HEK293T (cell line): ENCODE data around the gene RNU7-1.
A peak's percentile ranks its signal among the peaks of the same experiment; 100 is the strongest.

Source experiments
- CTCF ChIA-PET: fragments of 350-600 bp; formaldehyde crosslinking; extraction: SDS; loops from one replicate; lab custom pipeline; 2021; ENCODE audit warnings: antibody characterized with exemption, inconsistent platforms; lab: Yijun Ruan, JAX
- POLR2A ChIA-PET: fragments of 350-600 bp; formaldehyde crosslinking; extraction: SDS; loops from one replicate; lab custom pipeline; 2020; ENCODE audit warnings: antibody characterized with exemption, inconsistent platforms; lab: Yijun Ruan, JAX
- DNase-seq: peaks from one replicate; pipeline ENCODE4 v3.0.0; 2012; ENCODE audit warnings: mixed read lengths; ENCODE audit errors: extremely low spot score
- ARNT ChIP-seq: fragments of 450-650 bp; IDR thresholded peaks from 2 replicates; pipeline ENCODE4 v1.6.1; 2017; ENCODE audit warnings: mild to moderate bottlenecking
- BHLHE40 ChIP-seq: fragments of 450-650 bp; IDR thresholded peaks from 2 replicates; pipeline ENCODE4 v1.6.1; 2016; ENCODE audit warnings: mild to moderate bottlenecking, moderate library complexity, borderline replicate concordance
- CTBP1 ChIP-seq: fragments of 450-650 bp; IDR thresholded peaks from 2 replicates; pipeline ENCODE4 v1.6.1; 2016; ENCODE audit warnings: borderline replicate concordance
- ELF4 ChIP-seq: fragments of 450-650 bp; IDR thresholded peaks from 2 replicates; pipeline ENCODE4 v1.6.1; 2017; ENCODE audit warnings: antibody characterized with exemption
- FOXA1 ChIP-seq: fragments of 450-650 bp; IDR thresholded peaks from 2 replicates; pipeline ENCODE4 v1.6.1; 2016; ENCODE audit warnings: mild to moderate bottlenecking
- FOXK2 ChIP-seq: fragments of 450-650 bp; IDR thresholded peaks from 2 replicates; pipeline ENCODE4 v1.6.1; 2016; ENCODE audit warnings: mild to moderate bottlenecking
- FOXM1 ChIP-seq: fragments of 450-650 bp; IDR thresholded peaks from 2 replicates; pipeline ENCODE4 v1.6.1; 2017; ENCODE audit warnings: mild to moderate bottlenecking, borderline replicate concordance
- HDGF ChIP-seq: fragments of 450-650 bp; IDR thresholded peaks from 2 replicates; pipeline ENCODE4 v1.6.1; 2017; ENCODE audit warnings: antibody characterized with exemption, borderline replicate concordance
- L3MBTL2 ChIP-seq: fragments of 450-650 bp; conservative IDR thresholded peaks from 2 replicates; pipeline ENCODE4 v1.6.1; 2016; ENCODE audit warnings: mild to moderate bottlenecking
- LEF1 ChIP-seq: fragments of 450-650 bp; IDR thresholded peaks from 2 replicates; pipeline ENCODE4 v1.6.1; 2017; ENCODE audit warnings: mild to moderate bottlenecking, borderline replicate concordance
- NFRKB ChIP-seq: fragments of 450-650 bp; IDR thresholded peaks from 2 replicates; pipeline ENCODE4 v1.6.1; 2016; ENCODE audit warnings: mild to moderate bottlenecking, moderate library complexity
- PKNOX1 ChIP-seq: fragments of 450-650 bp; IDR thresholded peaks from 2 replicates; pipeline ENCODE4 v1.6.1; 2016
- SP1 ChIP-seq: fragments of 450-650 bp; IDR thresholded peaks from 2 replicates; pipeline ENCODE4 v1.6.1; 2017
- SUZ12 ChIP-seq: fragments of 450-650 bp; IDR thresholded peaks from 2 replicates; pipeline ENCODE4 v1.6.1; 2016; ENCODE audit warnings: mild to moderate bottlenecking
- TARDBP ChIP-seq: fragments of 450-650 bp; IDR thresholded peaks from 2 replicates; pipeline ENCODE4 v1.6.1; 2016
- ZNF384 ChIP-seq: fragments of 450-650 bp; IDR thresholded peaks from 2 replicates; pipeline ENCODE4 v1.6.1; 2016

RNU7-1 gene

GRCh38 chr12:6925239-6925539 lies 18.4 kb upstream of the RNU7-1 start:
- ChIA-PET CTCF (interaction anchor here (0.6 to 3.0 kb wide), 19 partner anchors 8 to 187 kb away, joined by 3 to 15 read pairs (median 4); partner anchors contain the start of genes C12orf57 and RNU7-1), POLR2A (interaction anchor here (0.8 to 8.3 kb wide), 17 partner anchors 9 to 236 kb away, joined by 3 to 174 read pairs (median 10); partner anchors contain the start of genes C12orf57, CDCA3, COPS7A and ENO2)

GRCh38 chr12:6925540-6926279 lies 17.9 kb upstream of the RNU7-1 start:
- TF ChIP-seq TARDBP (no peak), ARNT (no peak), ZNF384 (no peak), ELF4 (no peak), FOXM1 (no peak), HDGF (no peak), SP1 (no peak), LEF1 (no peak), BHLHE40 (no peak), NFRKB (no peak), CTBP1 (no peak), L3MBTL2 (no peak), FOXK2 (no peak), FOXA1 (no peak), SUZ12 (no peak), PKNOX1 (no peak)
- CTCF ChIA-PET = interaction anchor here (0.6 to 3.0 kb wide), 22 partner anchors 9 to 186 kb away, joined by 3 to 15 read pairs (median 4); partner anchors contain the start of genes C12orf57, MLF2 and RNU7-1
- POLR2A ChIA-PET = interaction anchor here (0.8 to 8.3 kb wide), 17 partner anchors 10 to 236 kb away, joined by 3 to 174 read pairs (median 10); partner anchors contain the start of genes C12orf57, CDCA3, COPS7A and ENO2
- DNase-seq = no peak

More at GRCh38 chr12:6925239-6925539, 18.4 kb upstream of the RNU7-1 start:
- DNase-seq = no peak
- TF ChIP-seq HDGF (no peak), ZNF384 (no peak), BHLHE40 (no peak), ARNT (no peak), L3MBTL2 (no peak), FOXA1 (no peak), NFRKB (no peak), LEF1 (no peak), SP1 (no peak), ELF4 (no peak), PKNOX1 (no peak), SUZ12 (no peak), FOXM1 (no peak), CTBP1 (no peak), FOXK2 (no peak)

GRCh38 chr12:6927379-6928021 lies 16.1 kb upstream of the RNU7-1 start, which contains the start of gene ATN1:
TSS of gene ATN1 (plus strand) at chr12:6927959. CDS start at chr12:6934002, 6,043 bp downstream.
- peak; percentile 54 for DNase-seq
- POLR2A ChIA-PET = interaction anchor here (1.5 to 8.3 kb wide), 9 partner anchors 10 to 59 kb away, joined by 4 to 174 read pairs (median 32); partner anchors contain the start of genes C12orf57, ENO2, RNU7-1 and SPSB2

DNA sequence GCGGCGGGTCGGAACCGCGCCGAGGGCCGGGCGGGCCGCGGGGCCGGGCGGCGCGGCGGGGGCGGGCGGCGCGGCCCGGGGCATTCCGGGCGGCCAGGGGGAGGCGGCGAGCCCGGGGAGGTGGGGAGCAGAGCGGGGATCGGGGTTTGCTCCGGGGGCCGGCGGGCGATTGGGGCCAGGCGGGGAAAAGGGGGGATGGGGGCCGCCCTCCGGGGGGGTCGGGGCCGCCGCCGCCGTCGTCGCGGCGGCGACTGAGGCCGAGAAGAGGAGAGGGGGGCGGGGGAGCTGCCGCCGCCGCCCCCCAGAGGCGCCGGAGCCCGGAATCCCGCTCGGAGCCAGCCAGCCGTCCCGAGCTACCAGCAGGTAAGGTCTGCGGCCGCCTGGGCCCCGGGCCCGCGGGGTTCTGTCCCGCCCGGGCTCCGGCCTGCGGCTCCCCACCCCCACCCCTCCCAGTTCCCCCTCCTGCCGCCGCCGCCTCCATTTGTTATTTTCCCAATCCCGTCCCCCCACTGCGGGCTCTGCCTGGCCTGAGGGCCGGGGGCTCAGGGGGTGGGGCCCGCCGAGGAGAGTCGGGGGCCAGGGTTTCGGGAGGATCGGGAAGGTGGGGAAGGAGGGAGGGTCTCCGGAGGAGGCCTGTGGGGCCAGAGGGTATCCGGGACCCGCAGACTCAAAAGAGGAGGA lies 15.5 kb upstream of the RNU7-1 start:
- ChIA-PET CTCF (interaction anchor here (1.2 kb wide), 1 partner anchor 10 kb away, joined by 4 read pairs; no protein-coding TSS in a partner anchor), POLR2A (interaction anchor here (1.1 to 8.3 kb wide), 5 partner anchors 9 to 59 kb away, joined by 3 to 174 read pairs (median 19); partner anchors contain the start of genes C12orf57, ENO2 and RNU7-1)
- DNase-seq = no peak

More at GRCh38 chr12:6927379-6928021, 16.1 kb upstream of the RNU7-1 start, which contains the start of gene ATN1:
- CTCF ChIA-PET = interaction anchor here (1.2 to 3.0 kb wide), 6 partner anchors 8 to 58 kb away, joined by 3 to 15 read pairs (median 6); no protein-coding TSS in a partner anchor
- TF ChIP-seq ARNT (no peak), HDGF (no peak), L3MBTL2 (peak; percentile 56; the same call in 1 of the 2 replicates), TARDBP (no peak), CTBP1 (no peak)

More for the DNA sequence above, 15.5 kb upstream of the RNU7-1 start:
- TF ChIP-seq FOXK2 (no peak), BHLHE40 (no peak), L3MBTL2 (no peak), FOXM1 (no peak), PKNOX1 (no peak), ARNT (no peak), ELF4 (no peak), SP1 (no peak), FOXA1 (no peak), LEF1 (no peak), CTBP1 (no peak), SUZ12 (no peak), ZNF384 (no peak), NFRKB (no peak), HDGF (no peak), TARDBP (no peak)
